PC-9 (cell line): ENCODE data around the gene P2RY13. TPM values are rescaled to one million over a fixed set of nuclear protein-coding genes. Genes with fewer than 3 reads are reported as not detected.

Source experiments
- BruUV-seq: library from RNA; stranded (reverse); fragments of 400-500 nt; replicated peaks from 2 replicates; lab custom pipeline; 2021; lab: Mats Ljungman, UMichigan
- CTCF ChIA-PET: fragments of 300-600 bp; sonication (Branson Sonifier 250); formaldehyde crosslinking; loops from one replicate; lab custom pipeline; 2022; ENCODE audit warnings: antibody characterized with exemption; lab: Charles Lee
- POLR2A ChIA-PET: fragments of 300-600 bp; sonication (Branson Sonifier 250); formaldehyde crosslinking; loops from one replicate; lab custom pipeline; 2022; ENCODE audit warnings: antibody characterized with exemption; ENCODE audit not compliant: unreplicated experiment; lab: Charles Lee
- DNase-seq, 2 experiments: peaks; one replicate each; pipeline versions ENCODE4 v3.0.0 to v3.0.0-alpha.2; 2015 to 2022; ENCODE audit warnings: mixed read lengths in 1 of 2
- H2AFZ ChIP-seq: fragments of 200-600 bp; sonication (generic); 2 replicates; pipeline ENCODE4 v1.8.1; 2017; ENCODE audit warnings: antibody characterized with exemption
- H3F3A ChIP-seq: fragments of 200-600 bp; sonication (generic); 2 replicates; pipeline ENCODE4 v1.8.1; 2017; ENCODE audit warnings: antibody characterized with exemption, mild to moderate bottlenecking, low read depth; ENCODE audit not compliant: insufficient read depth
- H3K27ac ChIP-seq: fragments of 200-600 bp; sonication (generic); 2 replicates; pipeline ENCODE4 v1.6.1; 2016; ENCODE audit warnings: mixed run types
- H3K27me3 ChIP-seq: fragments of 200-600 bp; sonication (generic); 2 replicates; pipeline ENCODE4 v1.6.1; 2016; ENCODE audit warnings: low read depth, mixed run types; ENCODE audit not compliant: insufficient read depth
- H3K36me3 ChIP-seq: fragments of 200-600 bp; sonication (generic); 2 replicates; pipeline ENCODE4 v1.6.1; 2016; ENCODE audit warnings: low read depth, mixed run types
- H3K4me1 ChIP-seq: fragments of 200-600 bp; sonication (generic); replicated peaks from 2 replicates; pipeline ENCODE4 v1.6.1; 2016; ENCODE audit warnings: mixed run types; ENCODE audit not compliant: insufficient read depth
- H3K4me2 ChIP-seq: fragments of 200-600 bp; sonication (generic); 2 replicates; pipeline ENCODE4 v1.6.1; 2017; ENCODE audit warnings: mixed run types
- H3K4me3 ChIP-seq: fragments of 200-600 bp; sonication (generic); 2 replicates; pipeline ENCODE4 v1.6.1; 2016; ENCODE audit warnings: mixed run types
- H3K79me2 ChIP-seq: fragments of 200-600 bp; sonication (generic); 2 replicates; pipeline ENCODE4 v1.6.1; 2017; ENCODE audit warnings: low read depth, mixed run types
- H3K9me2 ChIP-seq: fragments of 200-600 bp; sonication (generic); 2 replicates; pipeline ENCODE4 v1.8.1; 2017; ENCODE audit warnings: mild to moderate bottlenecking; ENCODE audit not compliant: insufficient read depth
- H3K9me3 ChIP-seq: fragments of 200-600 bp; sonication (generic); 2 replicates; pipeline ENCODE4 v1.8.1; 2016; ENCODE audit warnings: low read depth; ENCODE audit not compliant: insufficient read depth
- H4K20me1 ChIP-seq: fragments of 200-600 bp; sonication (generic); 2 replicates; pipeline ENCODE4 v1.8.1; 2017; ENCODE audit not compliant: insufficient read depth
- EZH2 ChIP-seq: fragments of 200-600 bp; sonication (generic); IDR thresholded peaks from 2 replicates; pipeline ENCODE4 v1.8.0; 2017; ENCODE audit warnings: antibody characterized with exemption, low read depth
- intact Hi-C: fragments of 100-400 bp; cut with micrococcal nuclease; formaldehyde crosslinking; loops from one replicate; pipeline ENCODE4 v1.10.0; 2022; ENCODE audit not compliant: unreplicated experiment
- total RNA-seq: library from RNA; stranded (reverse); gene quantifications from 2 replicates; pipeline ENCODE4 v1.2.3, GENCODE V29; 2021
- TF ChIP-seq, protein P1 (sequence below): fragments of 200-600 bp; sonication (generic); conservative IDR thresholded peaks from 2 replicates; pipeline ENCODE4 v1.6.1; 2017; ENCODE audit warnings: mixed run types, antibody characterized with exemption, mild to moderate bottlenecking, moderate library complexity

The P2RY13 gene
- total RNA-seq, 1 experiment from 2014 or later, result not detected

DNA sequence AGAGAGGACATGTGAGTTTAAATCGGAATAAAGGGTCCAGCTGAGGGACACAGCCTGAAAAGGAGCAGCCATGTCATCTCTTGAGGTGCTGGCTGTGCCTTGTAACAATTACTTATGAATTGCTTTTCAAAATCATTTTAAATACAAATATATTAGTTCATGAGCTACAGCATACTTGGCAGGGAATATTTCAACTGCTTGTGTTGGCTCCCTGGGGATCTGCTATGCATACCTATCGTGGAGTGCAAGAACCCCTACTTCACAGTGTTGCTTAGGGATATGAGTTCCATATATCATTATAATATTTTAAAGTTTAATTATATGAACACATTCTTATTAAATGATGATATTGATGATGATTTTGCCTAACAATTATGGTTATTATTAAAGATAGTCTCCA is 31.9 kb downstream of the P2RY13 start:
- Histone ChIP-seq H3K4me2 (no peak overlapping the region), H3K27ac (no peak overlapping the region), H3K4me3 (no peak overlapping the region), H3K79me2 (no peaks in the 10 kb centered on the region), H3K9me3 (no peaks in the 10 kb centered on the region), H3K4me1 (peaks cover 13% of the 10 kb centered on the region), H3F3A (no peaks in the 10 kb centered on the region), H4K20me1 (no peaks in the 10 kb centered on the region), H2AFZ (no peak overlapping the region), H3K27me3 (no peaks in the 10 kb centered on the region), H3K9me2 (no peaks in the 10 kb centered on the region), H3K36me3 (peaks cover 7% of the 10 kb centered on the region; the same call in 1 of the 2 replicates)
- ChIA-PET POLR2A (no interaction called here), CTCF (no interaction called here)
- no TSS peak for BruUV-seq
- DNase-seq, result no peak
- intact Hi-C loops, result loop anchor here (10.0 kb wide), 2 partner anchors 167 to 1167 kb away; partner anchors contain the start of gene IGSF10
- TF ChIP-seq EZH2, result no peak
- TF ChIP-seq, protein P1, sequence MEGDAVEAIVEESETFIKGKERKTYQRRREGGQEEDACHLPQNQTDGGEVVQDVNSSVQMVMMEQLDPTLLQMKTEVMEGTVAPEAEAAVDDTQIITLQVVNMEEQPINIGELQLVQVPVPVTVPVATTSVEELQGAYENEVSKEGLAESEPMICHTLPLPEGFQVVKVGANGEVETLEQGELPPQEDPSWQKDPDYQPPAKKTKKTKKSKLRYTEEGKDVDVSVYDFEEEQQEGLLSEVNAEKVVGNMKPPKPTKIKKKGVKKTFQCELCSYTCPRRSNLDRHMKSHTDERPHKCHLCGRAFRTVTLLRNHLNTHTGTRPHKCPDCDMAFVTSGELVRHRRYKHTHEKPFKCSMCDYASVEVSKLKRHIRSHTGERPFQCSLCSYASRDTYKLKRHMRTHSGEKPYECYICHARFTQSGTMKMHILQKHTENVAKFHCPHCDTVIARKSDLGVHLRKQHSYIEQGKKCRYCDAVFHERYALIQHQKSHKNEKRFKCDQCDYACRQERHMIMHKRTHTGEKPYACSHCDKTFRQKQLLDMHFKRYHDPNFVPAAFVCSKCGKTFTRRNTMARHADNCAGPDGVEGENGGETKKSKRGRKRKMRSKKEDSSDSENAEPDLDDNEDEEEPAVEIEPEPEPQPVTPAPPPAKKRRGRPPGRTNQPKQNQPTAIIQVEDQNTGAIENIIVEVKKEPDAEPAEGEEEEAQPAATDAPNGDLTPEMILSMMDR, result no peak

DNA sequence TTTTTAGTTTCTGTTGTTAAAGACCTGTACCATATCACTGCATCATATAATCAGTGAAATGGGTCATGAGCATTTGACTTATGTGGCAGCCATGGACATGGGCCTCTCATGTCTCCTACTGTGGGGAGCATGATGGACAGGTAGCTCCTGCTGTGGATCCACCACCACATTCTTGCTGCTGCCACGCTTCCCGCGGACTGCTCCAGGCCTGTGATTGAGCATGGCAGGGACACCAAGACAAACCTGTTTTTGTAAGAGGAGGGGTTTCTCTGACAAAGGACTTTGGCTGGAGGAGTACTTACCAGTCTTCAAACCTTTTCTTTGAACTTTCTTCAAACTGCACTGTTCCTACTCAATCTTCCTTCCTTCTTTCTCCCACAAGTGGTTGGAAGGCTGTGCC is 33.1 kb downstream of the P2RY13 start:
- H3K36me3 ChIP-seq, result peaks cover 7% of the 10 kb centered on the region; the same call in 1 of the 2 replicates
- H3K4me2 ChIP-seq, result no peak overlapping the region
- no peak overlapping the region for H3K27ac ChIP-seq
- no peak for DNase-seq
- no peak overlapping the region for H3K4me3 ChIP-seq
- intact Hi-C loops, result loop anchor here (10.0 kb wide), 2 partner anchors 169 to 1169 kb away; partner anchors contain the start of gene IGSF10
- H3F3A ChIP-seq, result no peaks in the 10 kb centered on the region
- H3K9me3 ChIP-seq, result no peaks in the 10 kb centered on the region
- TF ChIP-seq, protein P1, result no peak
- TF ChIP-seq EZH2, result no peak
- H3K9me2 ChIP-seq, result no peaks in the 10 kb centered on the region
- BruUV-seq, result no TSS peak
- CTCF ChIA-PET, result interaction anchor here (0.6 kb wide), 1 partner anchor 103 kb away, joined by 4 read pairs; no protein-coding TSS in a partner anchor
- no peak overlapping the region for H2AFZ ChIP-seq
- H4K20me1 ChIP-seq, result no peaks in the 10 kb centered on the region
- H3K27me3 ChIP-seq, result no peaks in the 10 kb centered on the region
- peaks cover 2% of the 10 kb centered on the region; the same call in 1 of the 2 replicates for H3K4me1 ChIP-seq
- no peaks in the 10 kb centered on the region for H3K79me2 ChIP-seq
- POLR2A ChIA-PET, result no interaction called here

DNA sequence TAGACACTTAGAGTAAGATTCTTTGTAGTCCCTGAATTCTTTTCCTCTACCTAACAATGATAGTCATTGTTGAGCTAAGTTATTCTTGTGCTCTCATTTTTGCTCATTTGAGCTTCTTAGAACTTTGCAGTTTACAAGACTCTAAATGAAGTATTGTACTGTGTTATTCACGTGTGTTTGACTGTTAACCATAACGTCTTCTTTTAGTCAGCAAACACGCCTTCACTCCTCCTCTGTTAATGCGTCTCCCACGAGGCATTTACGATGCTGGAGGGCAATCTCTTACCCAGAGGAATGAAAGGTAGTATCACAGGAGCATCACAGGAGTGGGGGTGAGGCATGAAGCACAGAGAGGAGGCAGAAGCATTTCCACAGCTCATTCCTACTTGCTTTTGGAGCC is 36.2 kb downstream of the P2RY13 start:
- no TSS peak for BruUV-seq
- Histone ChIP-seq H2AFZ (no peak overlapping the region), H3K4me3 (no peak overlapping the region), H3K27me3 (no peaks in the 10 kb centered on the region), H3K36me3 (no peaks in the 10 kb centered on the region), H4K20me1 (no peaks in the 10 kb centered on the region), H3K9me3 (no peaks in the 10 kb centered on the region), H3K4me1 (no peaks in the 10 kb centered on the region), H3F3A (no peaks in the 10 kb centered on the region), H3K27ac (no peak overlapping the region), H3K4me2 (no peak overlapping the region), H3K9me2 (no peaks in the 10 kb centered on the region), H3K79me2 (no peaks in the 10 kb centered on the region)
- CTCF ChIA-PET, result interaction anchor here (2.1 kb wide), 1 partner anchor 33 kb away, joined by 10 read pairs; no protein-coding TSS in a partner anchor
- POLR2A ChIA-PET, result no interaction called here
- intact Hi-C loops, result loop anchor here (10.0 kb wide), 2 partner anchors 172 to 1172 kb away; partner anchors contain the start of gene IGSF10
- TF ChIP-seq EZH2, result no peak
- TF ChIP-seq, protein P1, result no peak
- DNase-seq, result no peak
